Measurements from ENCODE around the gene PRKACG.

GRCh38 chr9:69056191-69056815 is 42.4 kb upstream of the PRKACG start:
- no peak for TF ChIP-seq CTCF (conservative IDR thresholded peaks at IDR 0.05; ENCODE audit: low read depth, low read length)
- no peak for TF ChIP-seq EZH2 (IDR thresholded peaks at IDR 0.05; ENCODE audit: low read length, unreplicated experiment)
- no peak for TF ChIP-seq EZH2phosphoT487 (IDR thresholded peaks at IDR 0.05; ENCODE audit: borderline replicate concordance, low read length)

All from PC-3 (cell line).